Endothelial cell (in vitro differentiated cells): ENCODE data around the gene PCSK6. TPM values are rescaled to one million over a fixed set of nuclear protein-coding genes. Genes with fewer than 3 reads are reported as not detected.

Experiments used
- DNase-seq: peaks from one replicate; pipeline ENCODE4 v3.0.0; 2021; ENCODE audit warnings: low spot score
- H3K27ac Mint-ChIP-seq: one replicate; pipeline ENCODE4 v1.8.0; 2021; ENCODE audit warnings: mixed read lengths, inconsistent platforms; ENCODE audit not compliant: unreplicated experiment
- H3K27me3 Mint-ChIP-seq: one replicate; pipeline ENCODE4 v1.8.0; 2021; ENCODE audit warnings: mild to moderate bottlenecking, moderate library complexity, mixed read lengths, inconsistent platforms; ENCODE audit not compliant: unreplicated experiment
- H3K36me3 Mint-ChIP-seq: one replicate; pipeline ENCODE4 v1.8.0; 2021; ENCODE audit warnings: mild to moderate bottlenecking, low read depth, mixed read lengths, inconsistent platforms; ENCODE audit not compliant: unreplicated experiment
- H3K4me1 Mint-ChIP-seq: one replicate; pipeline ENCODE4 v1.8.0; 2021; ENCODE audit warnings: mild to moderate bottlenecking, mixed read lengths, inconsistent platforms; ENCODE audit not compliant: unreplicated experiment
- H3K4me3 Mint-ChIP-seq: one replicate; pipeline ENCODE4 v1.8.0; 2021; ENCODE audit warnings: mild to moderate bottlenecking, mixed read lengths, inconsistent platforms; ENCODE audit not compliant: unreplicated experiment
- H3K9me3 Mint-ChIP-seq: one replicate; pipeline ENCODE4 v1.8.0; 2021; ENCODE audit warnings: mixed read lengths, inconsistent platforms; ENCODE audit not compliant: unreplicated experiment
- total RNA-seq: library from RNA; stranded (reverse); fragmentation: NEBNext Ultra II Directional; extraction: Animal tissue kit (Norgen Biotek cat#: 25700); gene quantifications from one replicate; pipeline ENCODE4 v1.2.1, GENCODE V29; 2021; ENCODE audit not compliant: unreplicated experiment
- TF ChIP-seq, protein P1 (sequence below): fragments of 200-600 bp; sonication (generic); IDR thresholded peaks from one replicate; pipeline ENCODE4 v1.5.0; 2021; ENCODE audit warnings: antibody characterized with exemption; ENCODE audit not compliant: unreplicated experiment

The PCSK6 gene
- total RNA-seq, 1 donor from 2014 or later: 0.13 TPM

DNA sequence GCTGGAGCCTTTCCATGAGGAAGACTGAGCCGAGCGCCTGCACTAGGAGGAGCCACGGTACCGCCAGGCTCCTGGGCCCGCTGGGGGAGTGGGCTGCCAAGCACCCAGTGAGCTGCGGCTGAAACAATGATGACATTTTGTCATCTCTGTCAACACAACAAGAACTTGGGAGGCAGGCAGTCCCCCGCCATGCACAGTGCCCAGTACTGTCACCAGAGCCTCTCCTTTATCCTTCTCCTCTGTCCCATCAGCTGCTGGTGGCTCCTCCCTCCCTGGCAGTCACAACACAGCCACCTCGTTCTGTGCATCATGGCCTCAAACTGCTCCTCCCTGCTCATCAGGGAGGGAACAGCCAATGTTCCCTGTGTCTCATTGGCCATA, 34.0 kb upstream of the PCSK6 start:
- no peak for DNase-seq
- Mint-ChIP-seq H3K4me3 (no peak overlapping the region), H3K36me3 (peaks cover 7% of the 10 kb centered on the region), H3K9me3 (no peaks in the 10 kb centered on the region), H3K27ac (no peak overlapping the region), H3K4me1 (peaks cover 4% of the 10 kb centered on the region), H3K27me3 (peaks cover 3% of the 10 kb centered on the region)
- TF ChIP-seq, protein P1, sequence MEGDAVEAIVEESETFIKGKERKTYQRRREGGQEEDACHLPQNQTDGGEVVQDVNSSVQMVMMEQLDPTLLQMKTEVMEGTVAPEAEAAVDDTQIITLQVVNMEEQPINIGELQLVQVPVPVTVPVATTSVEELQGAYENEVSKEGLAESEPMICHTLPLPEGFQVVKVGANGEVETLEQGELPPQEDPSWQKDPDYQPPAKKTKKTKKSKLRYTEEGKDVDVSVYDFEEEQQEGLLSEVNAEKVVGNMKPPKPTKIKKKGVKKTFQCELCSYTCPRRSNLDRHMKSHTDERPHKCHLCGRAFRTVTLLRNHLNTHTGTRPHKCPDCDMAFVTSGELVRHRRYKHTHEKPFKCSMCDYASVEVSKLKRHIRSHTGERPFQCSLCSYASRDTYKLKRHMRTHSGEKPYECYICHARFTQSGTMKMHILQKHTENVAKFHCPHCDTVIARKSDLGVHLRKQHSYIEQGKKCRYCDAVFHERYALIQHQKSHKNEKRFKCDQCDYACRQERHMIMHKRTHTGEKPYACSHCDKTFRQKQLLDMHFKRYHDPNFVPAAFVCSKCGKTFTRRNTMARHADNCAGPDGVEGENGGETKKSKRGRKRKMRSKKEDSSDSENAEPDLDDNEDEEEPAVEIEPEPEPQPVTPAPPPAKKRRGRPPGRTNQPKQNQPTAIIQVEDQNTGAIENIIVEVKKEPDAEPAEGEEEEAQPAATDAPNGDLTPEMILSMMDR: no peak

DNA sequence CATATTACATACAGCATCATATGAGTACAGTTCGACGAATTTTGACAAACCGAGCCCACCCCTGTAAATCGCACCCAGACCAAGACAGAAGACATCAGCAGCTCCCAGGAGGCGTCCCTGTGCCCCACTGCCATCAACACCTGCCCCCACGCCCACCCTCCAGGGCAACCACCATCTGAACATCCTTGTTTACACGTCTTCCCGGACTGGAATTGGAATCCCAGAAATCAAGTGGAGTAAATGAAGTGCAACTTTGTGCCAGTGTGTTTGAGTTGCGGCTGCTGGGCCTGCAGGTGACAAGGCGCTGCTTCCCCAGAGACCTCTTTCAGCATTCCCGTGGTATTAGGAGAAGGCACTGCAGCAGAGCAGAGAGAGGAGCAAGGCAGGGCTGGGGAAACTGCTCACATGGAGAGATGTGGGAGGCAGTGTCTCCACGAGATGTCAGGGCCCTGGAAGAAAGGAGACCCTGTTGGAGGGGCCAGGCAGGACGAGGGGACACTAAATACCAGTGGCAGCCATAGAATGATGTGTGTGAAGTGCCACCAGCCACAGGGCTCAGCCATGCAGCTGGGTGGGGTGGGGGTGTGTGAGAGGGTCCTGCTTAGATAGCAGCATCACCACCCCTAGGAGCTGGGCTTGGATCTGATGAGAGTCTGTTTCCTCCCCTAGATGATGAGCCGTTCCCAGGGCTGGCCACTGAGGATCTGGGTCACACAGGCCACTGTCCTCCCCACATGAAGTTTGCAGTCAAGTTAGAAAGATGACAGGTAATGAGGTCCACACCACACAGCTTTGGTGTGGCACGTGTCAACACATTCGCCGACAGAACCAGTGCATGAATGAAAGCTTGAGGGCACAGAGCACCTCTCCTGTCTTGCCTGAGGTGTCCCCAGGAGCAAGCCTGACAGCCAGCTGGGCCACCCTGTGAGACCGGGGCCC, 33.4 kb upstream of the PCSK6 start:
- Mint-ChIP-seq H3K27me3 (peaks cover 3% of the 10 kb centered on the region), H3K4me3 (no peak overlapping the region), H3K27ac (no peak overlapping the region), H3K4me1 (peaks cover 4% of the 10 kb centered on the region), H3K36me3 (peaks cover 7% of the 10 kb centered on the region), H3K9me3 (no peaks in the 10 kb centered on the region)
- DNase-seq: no peak
- TF ChIP-seq, protein P1: no peak

DNA sequence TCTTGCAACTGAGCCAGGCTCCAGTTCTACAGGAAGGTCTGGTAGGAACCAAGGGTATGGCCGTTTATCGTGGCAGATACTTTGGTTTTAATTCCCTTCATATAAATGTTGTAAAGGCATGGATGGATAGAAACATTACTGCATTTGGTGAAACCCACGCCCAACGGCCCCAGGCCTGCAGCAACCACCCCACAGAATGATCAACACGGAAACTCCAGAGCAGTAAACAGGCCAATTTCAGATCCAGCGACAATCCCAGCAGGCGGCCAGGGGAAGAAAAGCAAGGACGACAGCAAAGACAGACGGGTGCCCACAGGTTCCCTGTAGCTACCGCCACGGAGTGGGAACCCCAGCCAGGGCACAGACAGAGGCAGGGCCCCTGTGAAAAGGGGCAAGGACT, 32.6 kb upstream of the PCSK6 start:
- Mint-ChIP-seq H3K9me3 (no peaks in the 10 kb centered on the region), H3K4me1 (peaks cover 4% of the 10 kb centered on the region), H3K27ac (no peak overlapping the region), H3K36me3 (peaks cover 7% of the 10 kb centered on the region), H3K4me3 (no peak overlapping the region), H3K27me3 (peaks cover 3% of the 10 kb centered on the region)
- TF ChIP-seq, protein P1: no peak
- no peak for DNase-seq

DNA sequence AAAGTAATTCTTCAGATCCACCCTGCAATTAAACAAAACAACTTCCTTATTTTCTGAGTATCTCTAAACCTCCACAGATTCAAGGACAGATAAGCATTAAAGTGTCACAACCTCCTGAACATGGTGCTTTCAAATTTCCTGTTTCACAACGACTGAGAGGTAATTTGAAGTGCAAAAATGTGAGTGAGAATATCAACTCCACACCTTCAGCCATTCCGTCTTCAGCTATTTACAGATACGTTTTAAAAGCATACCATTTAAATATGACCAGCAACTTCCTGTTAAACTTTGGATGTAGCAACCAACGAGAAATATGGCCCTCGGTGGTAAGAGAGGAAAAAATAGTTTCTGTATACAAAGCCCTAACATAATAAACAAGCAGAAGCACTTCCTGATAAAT, 32.1 kb upstream of the PCSK6 start:
- Mint-ChIP-seq H3K9me3 (no peaks in the 10 kb centered on the region), H3K27me3 (peaks cover 3% of the 10 kb centered on the region), H3K4me3 (no peak overlapping the region), H3K4me1 (peaks cover 4% of the 10 kb centered on the region), H3K36me3 (peaks cover 7% of the 10 kb centered on the region), H3K27ac (no peak overlapping the region)
- TF ChIP-seq, protein P1: no peak
- no peak for DNase-seq

DNA sequence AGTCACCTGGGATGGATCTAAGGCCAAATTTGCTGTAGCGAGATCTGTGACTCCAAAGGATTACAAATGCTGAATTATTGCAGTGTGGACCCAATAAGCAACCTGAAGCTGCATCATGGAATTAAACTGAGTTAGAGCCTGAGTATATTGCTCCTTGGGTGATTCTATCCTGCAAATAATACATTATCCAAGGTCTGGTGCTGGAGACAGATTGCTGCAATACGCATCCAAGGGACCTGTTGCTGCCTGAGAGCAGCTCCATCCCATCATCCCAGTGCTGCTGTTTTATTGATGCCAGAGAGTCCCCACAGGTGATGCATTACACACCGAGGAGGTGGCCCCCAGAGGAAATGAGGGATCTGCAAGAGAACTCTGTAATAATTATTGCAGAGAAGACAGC, 31.6 kb upstream of the PCSK6 start:
- Mint-ChIP-seq H3K9me3 (no peaks in the 10 kb centered on the region), H3K36me3 (peaks cover 7% of the 10 kb centered on the region), H3K4me1 (peaks cover 4% of the 10 kb centered on the region), H3K27ac (no peak overlapping the region), H3K27me3 (peaks cover 3% of the 10 kb centered on the region), H3K4me3 (no peak overlapping the region)
- TF ChIP-seq, protein P1: no peak
- no peak for DNase-seq
